ENCODE data around the gene NUMB.
"Not testable (repeated sequence)": the region's sequence is repeated elsewhere in the genome, so short reads cannot be mapped to it uniquely, and the experiment has no call there.

The NUMB gene

GRCh38 chr14:73427516-73428264 is 30.7 kb downstream of the NUMB start:
- in situ Hi-C loops (cut with MboI; ENCODE audit: low sequenced_read_pairs, unreplicated experiment) = no loop called here
- TF ChIP-seq CTCF (IDR thresholded peaks at IDR 0.05; ENCODE audit: borderline replicate concordance, control extremely low read depth, extremely low read depth, insufficient read depth, missing control alignments) = no peak
- DNase-seq (ENCODE audit: low spot score) = no peak

- no peak for DNase-seq (ENCODE audit: low spot score)
- no peak for TF ChIP-seq CTCF (IDR thresholded peaks at IDR 0.05; ENCODE audit: borderline replicate concordance, control extremely low read depth, extremely low read depth, insufficient read depth, missing control alignments)
- in situ Hi-C loops (cut with MboI; ENCODE audit: low sequenced_read_pairs, unreplicated experiment) = no loop called here
Measured at GRCh38 chr14:73426877-73427276, 31.5 kb downstream of the NUMB start.

DNA sequence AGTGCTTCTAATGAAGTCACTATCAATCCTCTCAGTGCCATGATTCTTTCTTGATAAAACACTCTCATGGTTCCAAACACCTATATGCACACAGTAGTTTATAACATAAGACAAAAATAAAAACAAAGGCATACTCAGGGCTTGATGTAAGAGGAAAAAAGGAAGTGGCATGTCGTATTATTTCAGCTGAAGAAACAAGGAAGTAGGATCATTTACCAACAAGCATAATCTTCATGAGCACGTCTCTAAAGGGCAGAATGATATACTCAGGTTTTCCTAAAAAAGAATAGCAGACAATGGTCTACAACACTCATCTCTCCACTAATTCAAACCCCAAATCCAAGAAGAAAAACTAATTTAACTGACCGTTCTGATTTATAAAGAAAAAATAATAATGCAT is 33.9 kb downstream of the NUMB start:
- in situ Hi-C loops (cut with MboI; ENCODE audit: low sequenced_read_pairs, unreplicated experiment) = no loop called here
- DNase-seq (ENCODE audit: low spot score) = no peak
- no peak for TF ChIP-seq CTCF (IDR thresholded peaks at IDR 0.05; ENCODE audit: borderline replicate concordance, control extremely low read depth, extremely low read depth, insufficient read depth, missing control alignments)

DNA sequence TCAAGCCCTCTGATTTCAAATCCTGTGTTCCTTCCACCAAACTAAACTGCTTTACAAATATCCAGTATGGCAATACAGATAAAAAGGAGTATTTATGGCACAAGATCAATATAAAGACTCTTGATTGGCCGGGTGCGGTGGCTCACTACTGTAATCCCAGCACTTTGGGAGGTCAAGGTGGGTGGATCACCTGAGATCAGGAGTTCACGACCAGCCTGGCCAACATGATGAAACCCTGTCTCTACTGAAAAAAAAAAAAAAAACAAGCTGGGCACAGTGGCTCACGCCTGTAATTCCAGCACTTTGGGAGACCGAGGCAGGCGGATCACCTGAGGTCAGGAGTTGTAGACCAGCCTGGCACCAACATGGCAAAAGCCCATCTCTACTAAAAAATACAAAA is 35.3 kb downstream of the NUMB start:
- DNase-seq (ENCODE audit: low spot score); in situ Hi-C loops (cut with MboI; ENCODE audit: low sequenced_read_pairs, unreplicated experiment): not testable (repeated sequence)

- TF ChIP-seq CTCF (IDR thresholded peaks at IDR 0.05; ENCODE audit: borderline replicate concordance, control extremely low read depth, extremely low read depth, insufficient read depth, missing control alignments) = no peak
- in situ Hi-C loops (cut with MboI; ENCODE audit: low sequenced_read_pairs, unreplicated experiment) = no loop called here
- DNase-seq (ENCODE audit: low spot score) = no peak
Measured at GRCh38 chr14:73422515-73422914, 35.8 kb downstream of the NUMB start.

- in situ Hi-C loops (cut with MboI; ENCODE audit: low sequenced_read_pairs, unreplicated experiment) = no loop called here
- DNase-seq (ENCODE audit: low spot score) = no peak
- no peak for TF ChIP-seq CTCF (IDR thresholded peaks at IDR 0.05; ENCODE audit: borderline replicate concordance, control extremely low read depth, extremely low read depth, insufficient read depth, missing control alignments)
Measured at GRCh38 chr14:73418227-73418626, 40.1 kb downstream of the NUMB start.

DNA sequence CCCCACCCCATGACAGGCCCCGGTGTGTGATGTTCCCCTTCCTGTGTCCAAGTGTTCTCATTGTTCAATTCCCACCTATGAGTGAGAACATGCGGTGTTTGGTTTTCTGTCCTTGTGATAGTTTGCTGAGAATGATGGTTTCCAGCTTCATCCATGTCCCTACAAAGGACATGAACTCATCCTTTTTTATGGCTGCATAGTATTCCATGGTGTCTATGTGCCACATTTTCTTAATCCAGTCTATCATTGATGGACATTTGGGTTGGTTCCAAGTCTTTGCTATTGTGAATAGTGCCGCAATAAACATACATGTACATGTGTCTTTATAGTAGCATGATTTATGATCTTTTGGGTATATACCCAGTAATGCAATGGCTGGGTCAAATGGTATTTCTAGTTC is 52.1 kb downstream of the NUMB start:
- in situ Hi-C loops (cut with MboI; ENCODE audit: low sequenced_read_pairs, unreplicated experiment); DNase-seq (ENCODE audit: low spot score): not testable (repeated sequence)
